NCI-H1417 treated with DMSO at 0.1 percent for 48 hours (cell line): Measurements from ENCODE around the gene DMRT2.

Experiments used
- DNase-seq: peaks from one replicate; lab custom pipeline; 2025; lab: John Stamatoyannopoulos, UW

DMRT2 gene

GRCh38 chr9:1096155-1096964, 46.2 kb downstream of the DMRT2 start:
- DNase-seq: no peak

GRCh38 chr9:1098551-1098950, 48.4 kb downstream of the DMRT2 start:
- DNase-seq: no peak

DNA sequence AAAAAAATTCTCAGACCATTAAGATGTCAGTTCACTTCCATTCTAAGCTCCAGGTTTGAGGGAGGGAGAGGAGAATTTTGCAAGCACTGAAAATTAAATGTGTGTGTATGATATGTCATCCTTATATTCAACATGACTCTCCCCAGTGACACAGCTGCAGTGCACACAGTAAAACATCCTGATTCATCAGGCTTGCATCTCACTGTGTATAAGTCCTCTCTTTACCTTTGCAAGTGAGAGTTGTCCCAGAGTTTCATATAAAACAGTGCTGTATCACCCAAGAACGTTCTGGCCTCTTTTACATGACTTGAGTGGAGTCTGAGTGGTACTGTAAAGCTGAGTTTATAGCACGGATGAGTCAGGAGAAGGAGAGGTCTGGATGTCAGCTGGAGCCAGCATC, 50.0 kb downstream of the DMRT2 start:
- no peak for DNase-seq

GRCh38 chr9:1100945-1101344, 50.8 kb downstream of the DMRT2 start:
- DNase-seq: no peak

DNA sequence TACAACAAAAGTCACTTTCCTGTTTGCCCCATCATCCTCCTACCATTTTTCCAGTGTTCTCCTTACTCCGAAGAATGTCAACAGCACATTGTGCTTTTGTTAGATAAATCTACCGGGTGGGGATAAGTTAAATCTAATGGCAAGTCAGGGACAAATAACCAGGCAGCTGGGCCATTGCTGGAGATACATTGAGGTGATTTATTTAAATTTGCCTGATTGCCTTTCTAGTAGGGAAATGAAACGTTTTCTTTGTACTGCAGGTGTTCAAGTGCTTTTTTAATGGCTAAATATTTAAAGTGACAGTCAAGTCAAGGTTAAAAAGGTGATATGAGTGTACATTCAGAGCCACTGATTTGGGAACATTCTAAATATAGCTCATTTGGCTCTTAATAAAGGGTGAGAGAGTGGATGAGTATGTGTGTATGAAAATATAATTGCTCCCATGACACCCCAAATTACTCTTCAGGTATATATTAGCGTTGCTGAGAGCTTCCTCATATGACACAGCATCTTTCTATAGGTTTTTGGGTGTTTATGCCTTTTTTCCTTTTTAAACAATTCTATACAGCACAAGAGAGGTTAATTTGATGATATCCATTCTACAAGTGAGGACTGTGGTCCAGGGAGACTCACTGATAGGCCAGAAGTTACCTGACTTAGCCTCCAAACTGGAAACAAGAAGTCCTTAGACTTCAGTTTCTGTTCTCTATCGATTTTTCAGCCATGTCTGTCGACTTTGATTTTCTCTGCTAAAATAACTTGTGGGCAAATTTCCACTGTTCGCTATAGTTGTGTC, 51.9 kb downstream of the DMRT2 start:
- no peak for DNase-seq

GRCh38 chr9:1102642-1102970, 52.4 kb downstream of the DMRT2 start:
- no peak for DNase-seq
